Skeletal muscle cell (primary cell): ENCODE data around the gene BABAM2.
"Not testable (repeated sequence)": the region's sequence is repeated elsewhere in the genome, so short reads cannot be mapped to it uniquely, and the experiment has no call there.

Source experiments
- DNase-seq: peaks from one replicate; pipeline ENCODE4 v3.0.0-alpha.2; 2010; ENCODE audit warnings: low read depth
- H3K4me3 ChIP-seq: 2 replicates; pipeline ENCODE4 v1.5.1; 2011; ENCODE audit warnings: low read depth, mild to moderate bottlenecking, control low read depth, low read length, moderate library complexity

The BABAM2 gene

GRCh38 chr2:27890146-27890923 lies at the start of gene BABAM2, which contains the start of gene RBKS:
TSS of gene BABAM2 (plus strand) at chr2:27890729. CDS start at chr2:27894557, 3,828 bp downstream.
TSS of gene RBKS (minus strand) at chr2:27890387. CDS start at chr2:27890345, 42 bp downstream.
- DNase-seq: no peak
- H3K4me3 ChIP-seq: peak within 1 kb of the TSS; percentile 80

- DNase-seq: no peak
- H3K4me3 ChIP-seq: no peak overlapping the region
These were observed 47.6 kb upstream of the BABAM2 start for GRCh38 chr2:27842894-27843293.

GRCh38 chr2:27843992-27844391 lies 46.5 kb upstream of the BABAM2 start:
- no peak for DNase-seq
- no peak overlapping the region for H3K4me3 ChIP-seq

GRCh38 chr2:27844821-27845255 lies 45.7 kb upstream of the BABAM2 start:
- H3K4me3 ChIP-seq: no peak overlapping the region
- no peak for DNase-seq

- no peak overlapping the region for H3K4me3 ChIP-seq
- DNase-seq: no peak
These were observed 43.2 kb upstream of the BABAM2 start for GRCh38 chr2:27847333-27847732.

- no peak for DNase-seq
These were observed 40.8 kb upstream of the BABAM2 start for GRCh38 chr2:27849558-27850205.

GRCh38 chr2:27852691-27853090 lies 37.8 kb upstream of the BABAM2 start:
- no peak for DNase-seq
- H3K4me3 ChIP-seq: no peak overlapping the region

More at GRCh38 chr2:27849558-27850205, 40.8 kb upstream of the BABAM2 start:
- H3K4me3 ChIP-seq: no peak overlapping the region

- no peak for DNase-seq
These were observed 36.2 kb upstream of the BABAM2 start for GRCh38 chr2:27854229-27854862.

GRCh38 chr2:27855476-27855875 lies 35.1 kb upstream of the BABAM2 start:
- H3K4me3 ChIP-seq: no peak overlapping the region
- DNase-seq: peak; percentile 23

More at GRCh38 chr2:27854229-27854862, 36.2 kb upstream of the BABAM2 start:
- no peak overlapping the region for H3K4me3 ChIP-seq

- no peak overlapping the region for H3K4me3 ChIP-seq
- DNase-seq: no peak
These were observed 34.1 kb upstream of the BABAM2 start for GRCh38 chr2:27856386-27856785.

- DNase-seq: no peak
- H3K4me3 ChIP-seq: no peak overlapping the region
These were observed 33.6 kb upstream of the BABAM2 start for GRCh38 chr2:27856956-27857355.

- no peak for DNase-seq
- no peak overlapping the region for H3K4me3 ChIP-seq
These were observed 32.9 kb upstream of the BABAM2 start for GRCh38 chr2:27857417-27858172.

GRCh38 chr2:27860111-27860510 lies 30.4 kb upstream of the BABAM2 start:
- peak; percentile 57 for DNase-seq
- H3K4me3 ChIP-seq: no peak overlapping the region

- no peak overlapping the region for H3K4me3 ChIP-seq
- DNase-seq: no peak
These were observed 27.4 kb upstream of the BABAM2 start for GRCh38 chr2:27863146-27863545.

GRCh38 chr2:27863955-27864354 lies 26.6 kb upstream of the BABAM2 start:
- not testable (repeated sequence) for H3K4me3 ChIP-seq, DNase-seq

GRCh38 chr2:27866237-27866636 lies 24.3 kb upstream of the BABAM2 start:
- H3K4me3 ChIP-seq: no peak overlapping the region
- DNase-seq: no peak

- no peak overlapping the region for H3K4me3 ChIP-seq
- no peak for DNase-seq
These were observed 20.8 kb upstream of the BABAM2 start for GRCh38 chr2:27869763-27870162.

- DNase-seq: no peak
- no peak overlapping the region for H3K4me3 ChIP-seq
These were observed 19.8 kb upstream of the BABAM2 start for GRCh38 chr2:27870724-27871123.

- no peak overlapping the region for H3K4me3 ChIP-seq
- no peak for DNase-seq
These were observed 18.7 kb upstream of the BABAM2 start for GRCh38 chr2:27871802-27872201.

- H3K4me3 ChIP-seq: no peak overlapping the region
These were observed 17.4 kb upstream of the BABAM2 start for GRCh38 chr2:27873091-27873490.

More at GRCh38 chr2:27873091-27873490, 17.4 kb upstream of the BABAM2 start:
- no peak for DNase-seq
